Diencephalon (tissue), 1 donor: ENCODE results near the gene ITGA2. TPM values are rescaled to one million over a fixed set of nuclear protein-coding genes. Genes with fewer than 3 reads are reported as not detected.

Experiments used
- total RNA-seq: library from RNA; depleted of rRNA; stranded (reverse); fragments of >200 nt; gene quantifications from one replicate; pipeline ENCODE4 v1.2.3, GENCODE V29; 2014

ITGA2 gene
- 4.4 TPM for total RNA-seq

GRCh38 chr5:52989025-52989780 is at the start of gene ITGA2:
TSS of gene ITGA2 (plus strand) at chr5:52989352. CDS start at chr5:52989469, 117 bp downstream.

GRCh38 chr5:53109443-53110127 is 120.4 kb downstream of the ITGA2 start, which contains the start of gene MOCS2:
TSS of gene MOCS2 (minus strand) at chr5:53109757. CDS start at chr5:53107174, 2,583 bp downstream.

Other genes with a start within 250 kb of the ITGA2 start
- 12.5 TPM for gene ITGA1, start 201.4 kb upstream of the ITGA2 start, total RNA-seq
- 26.8 TPM for gene PELO, start 201.4 kb upstream of the ITGA2 start, total RNA-seq
- gene MOCS2, start 120.4 kb downstream of the ITGA2 start, total RNA-seq = 55.4 TPM